GM23338 (cell line): Measurements from ENCODE around the gene PGF. TPM values are rescaled to one million over a fixed set of nuclear protein-coding genes. Genes with fewer than 3 reads are reported as not detected.

Experiments used
- ATAC-seq: fragments of 200-7000 bp; cut with Tn5 transposase; 3 replicates; pipeline ENCODE4 v1.9.1; 2020
- DNase-seq: peaks from one replicate; pipeline ENCODE4 v3.0.0-alpha.2; 2015; ENCODE audit warnings: low spot score
- H2AFZ ChIP-seq: fragments of 200-600 bp; sonication (generic); 2 replicates; pipeline ENCODE4 v1.8.0; 2016; ENCODE audit warnings: antibody characterized with exemption, mild to moderate bottlenecking, moderate library complexity
- H3F3A ChIP-seq: fragments of 200-600 bp; sonication (generic); replicated peaks from 2 replicates; pipeline ENCODE4 v1.8.0; 2017; ENCODE audit warnings: antibody characterized with exemption, mixed run types, low read depth
- H3K27ac ChIP-seq: fragments of 200-600 bp; sonication (generic); 2 replicates; pipeline ENCODE4 v1.6.1; 2016; ENCODE audit warnings: low read depth
- H3K27me3 ChIP-seq: fragments of 200-600 bp; sonication (generic); 2 replicates; pipeline ENCODE4 v1.8.0; 2016; ENCODE audit warnings: mild to moderate bottlenecking, mixed run types, moderate library complexity; ENCODE audit not compliant: insufficient read depth
- H3K36me3 ChIP-seq: fragments of 200-600 bp; sonication (generic); 2 replicates; pipeline ENCODE4 v1.8.0; 2016; ENCODE audit warnings: mild to moderate bottlenecking; ENCODE audit not compliant: insufficient read depth
- H3K4me1 ChIP-seq: fragments of 200-600 bp; sonication (generic); 2 replicates; pipeline ENCODE4 v1.8.0; 2016; ENCODE audit warnings: mild to moderate bottlenecking, moderate library complexity; ENCODE audit not compliant: insufficient read depth
- H3K4me2 ChIP-seq: fragments of 200-600 bp; sonication (generic); 2 replicates; pipeline ENCODE4 v1.7.1; 2017; ENCODE audit warnings: mixed run types
- H3K4me3 ChIP-seq: fragments of 200-600 bp; sonication (generic); 2 replicates; pipeline ENCODE4 v1.6.1; 2016; ENCODE audit warnings: mixed run types
- H3K79me2 ChIP-seq: fragments of 200-600 bp; sonication (generic); replicated peaks from 2 replicates; pipeline ENCODE4 v1.8.0; 2017; ENCODE audit warnings: mild to moderate bottlenecking; ENCODE audit not compliant: insufficient read depth
- H3K9me2 ChIP-seq: fragments of 200-600 bp; sonication (generic); 2 replicates; pipeline ENCODE4 v1.8.0; 2017; ENCODE audit not compliant: insufficient read depth
- H4K20me1 ChIP-seq: fragments of 200-600 bp; sonication (generic); replicated peaks from 2 replicates; pipeline ENCODE4 v1.8.0; 2017; ENCODE audit warnings: mild to moderate bottlenecking; ENCODE audit not compliant: insufficient read depth
- H3K27ac Mint-ChIP-seq: 2 replicates; pipeline ENCODE4 v1.8.0; 2020; ENCODE audit warnings: inconsistent platforms, mild to moderate bottlenecking, moderate library complexity, mixed read lengths
- H3K27me3 Mint-ChIP-seq: 3 replicates; pipeline ENCODE4 v1.8.0; 2022; ENCODE audit warnings: low read depth, mild to moderate bottlenecking, moderate library complexity, mixed read lengths, inconsistent platforms; ENCODE audit not compliant: insufficient read depth, poor library complexity
- H3K36me3 Mint-ChIP-seq: 3 replicates; pipeline ENCODE4 v1.8.0; 2021; ENCODE audit warnings: low read depth, mild to moderate bottlenecking, inconsistent platforms, moderate library complexity, mixed read lengths
- H3K4me1 Mint-ChIP-seq: 3 replicates; pipeline ENCODE4 v1.8.0; 2020; ENCODE audit warnings: mild to moderate bottlenecking, inconsistent platforms, mixed read lengths
- H3K4me3 Mint-ChIP-seq: 3 replicates; pipeline ENCODE4 v1.8.0; 2021; ENCODE audit warnings: moderate library complexity, mild to moderate bottlenecking, inconsistent platforms, mixed read lengths
- H3K9me3 Mint-ChIP-seq: 3 replicates; pipeline ENCODE4 v1.8.0; 2020; ENCODE audit warnings: moderate library complexity, mild to moderate bottlenecking, inconsistent platforms, mixed read lengths
- CREB1 ChIP-seq: fragments of 250-450 bp; sonication (Bioruptor Pico); IDR thresholded peaks from 2 replicates; pipeline ENCODE4 v1.5.0; 2020; ENCODE audit warnings: low read depth, mild to moderate bottlenecking, moderate library complexity
- EZH2 ChIP-seq: fragments of 200-600 bp; sonication (generic); IDR thresholded peaks from one replicate; pipeline ENCODE4 v1.8.0; 2017; ENCODE audit warnings: antibody characterized with exemption, mild to moderate bottlenecking, low read depth; ENCODE audit not compliant: unreplicated experiment
- EZH2phosphoT487 ChIP-seq: fragments of 200-600 bp; sonication (generic); IDR thresholded peaks from one replicate; pipeline ENCODE4 v1.8.1; 2018; ENCODE audit warnings: antibody characterized with exemption; ENCODE audit not compliant: unreplicated experiment
- JUNB ChIP-seq: IDR thresholded peaks from one replicate; pipeline ENCODE4 v1.6.1; 2016; ENCODE audit warnings: antibody characterized with exemption; ENCODE audit not compliant: unreplicated experiment
- NANOG ChIP-seq: IDR thresholded peaks from 2 replicates; pipeline ENCODE4 v1.6.1; 2016; ENCODE audit warnings: antibody characterized with exemption, borderline replicate concordance
- POLR2AphosphoS5 ChIP-seq: IDR thresholded peaks from 2 replicates; pipeline ENCODE4 v1.6.1; 2016; ENCODE audit warnings: antibody characterized with exemption, low read depth
- STAT1 ChIP-seq: IDR thresholded peaks from one replicate; pipeline ENCODE4 v1.6.1; 2016; ENCODE audit warnings: antibody characterized with exemption; ENCODE audit not compliant: unreplicated experiment
- ZNF114 ChIP-seq: fragments of 250-450 bp; sonication (Bioruptor Pico); IDR thresholded peaks from 2 replicates; pipeline ENCODE4 v1.5.0; 2020; ENCODE audit warnings: mild to moderate bottlenecking, moderate library complexity
- ZNF331 ChIP-seq: fragments of 250-450 bp; sonication (Bioruptor Pico); IDR thresholded peaks from 2 replicates; pipeline ENCODE4 v1.5.0; 2020; ENCODE audit warnings: low read depth, mild to moderate bottlenecking, moderate library complexity
- polyA plus RNA-seq: library from polyadenylated mRNA; unstranded; fragments of >200 nt; fragmentation: Nextera tagmentation; extraction: Ambion mirVana; gene quantifications from 2 replicates; pipeline ENCODE4 v1.2.1, GENCODE V29; 2016
- total RNA-seq: library from RNA; depleted of rRNA; stranded (reverse); fragments of >200 nt; shearing (Covaris generic); gene quantifications from 2 replicates; pipeline ENCODE4 v1.2.3, GENCODE V29; 2014
- TF ChIP-seq, protein P1 (sequence below), 2 experiments: fragments of 200-600 bp in 1 of 2; sonication (generic) in 1 of 2; conservative IDR thresholded peaks; 2 replicates each; pipeline versions ENCODE4 v1.5.1 to v1.6.1; 2016 to 2017; ENCODE audit warnings: antibody characterized with exemption in 2 of 2, low read depth in 2 of 2, mild to moderate bottlenecking in 2 of 2, moderate library complexity in 1 of 2
- TF ChIP-seq, protein P2 (sequence below): IDR thresholded peaks from 2 replicates; pipeline ENCODE4 v1.6.1; 2016; ENCODE audit warnings: antibody characterized with exemption

PGF gene
- total and polyA plus RNA-seq, 2 experiments from 2014 or later, result 2.9 to 6.3 TPM

DNA sequence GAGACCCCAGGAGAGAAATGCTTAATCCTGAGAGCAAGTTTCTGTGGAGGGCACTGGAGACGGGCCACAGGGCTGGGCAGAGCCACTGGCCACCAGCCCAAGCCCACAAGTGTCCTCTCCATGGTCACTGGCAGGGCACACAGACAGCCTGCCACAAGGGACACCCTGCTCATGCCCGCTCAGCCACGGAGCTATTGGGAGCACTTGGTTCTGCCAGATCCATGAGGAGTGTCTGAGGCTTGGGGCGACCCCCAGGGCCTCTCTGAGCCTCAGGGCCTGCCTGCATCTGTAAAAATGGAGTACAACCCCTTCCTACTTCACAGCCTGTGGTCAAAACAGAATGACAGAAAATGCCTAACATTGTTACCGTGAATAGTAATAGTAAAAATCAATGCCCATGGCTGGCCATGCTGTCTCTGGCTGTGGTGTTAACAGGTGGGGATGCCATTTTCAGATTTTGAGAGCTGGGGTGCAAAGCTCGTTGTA is 3.2 kb downstream of the PGF start (continued):
- TF ChIP-seq, protein P1, sequence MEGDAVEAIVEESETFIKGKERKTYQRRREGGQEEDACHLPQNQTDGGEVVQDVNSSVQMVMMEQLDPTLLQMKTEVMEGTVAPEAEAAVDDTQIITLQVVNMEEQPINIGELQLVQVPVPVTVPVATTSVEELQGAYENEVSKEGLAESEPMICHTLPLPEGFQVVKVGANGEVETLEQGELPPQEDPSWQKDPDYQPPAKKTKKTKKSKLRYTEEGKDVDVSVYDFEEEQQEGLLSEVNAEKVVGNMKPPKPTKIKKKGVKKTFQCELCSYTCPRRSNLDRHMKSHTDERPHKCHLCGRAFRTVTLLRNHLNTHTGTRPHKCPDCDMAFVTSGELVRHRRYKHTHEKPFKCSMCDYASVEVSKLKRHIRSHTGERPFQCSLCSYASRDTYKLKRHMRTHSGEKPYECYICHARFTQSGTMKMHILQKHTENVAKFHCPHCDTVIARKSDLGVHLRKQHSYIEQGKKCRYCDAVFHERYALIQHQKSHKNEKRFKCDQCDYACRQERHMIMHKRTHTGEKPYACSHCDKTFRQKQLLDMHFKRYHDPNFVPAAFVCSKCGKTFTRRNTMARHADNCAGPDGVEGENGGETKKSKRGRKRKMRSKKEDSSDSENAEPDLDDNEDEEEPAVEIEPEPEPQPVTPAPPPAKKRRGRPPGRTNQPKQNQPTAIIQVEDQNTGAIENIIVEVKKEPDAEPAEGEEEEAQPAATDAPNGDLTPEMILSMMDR (conservative IDR thresholded peaks at IDR 0.05; ENCODE audit: low read depth in 2 of 2), result no peak
- no peak for TF ChIP-seq STAT1
- TF ChIP-seq POLR2AphosphoS5, result no peak
- TF ChIP-seq, protein P2, sequence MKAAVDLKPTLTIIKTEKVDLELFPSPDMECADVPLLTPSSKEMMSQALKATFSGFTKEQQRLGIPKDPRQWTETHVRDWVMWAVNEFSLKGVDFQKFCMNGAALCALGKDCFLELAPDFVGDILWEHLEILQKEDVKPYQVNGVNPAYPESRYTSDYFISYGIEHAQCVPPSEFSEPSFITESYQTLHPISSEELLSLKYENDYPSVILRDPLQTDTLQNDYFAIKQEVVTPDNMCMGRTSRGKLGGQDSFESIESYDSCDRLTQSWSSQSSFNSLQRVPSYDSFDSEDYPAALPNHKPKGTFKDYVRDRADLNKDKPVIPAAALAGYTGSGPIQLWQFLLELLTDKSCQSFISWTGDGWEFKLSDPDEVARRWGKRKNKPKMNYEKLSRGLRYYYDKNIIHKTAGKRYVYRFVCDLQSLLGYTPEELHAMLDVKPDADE, result no peak
- TF ChIP-seq JUNB, result no peak

DNA sequence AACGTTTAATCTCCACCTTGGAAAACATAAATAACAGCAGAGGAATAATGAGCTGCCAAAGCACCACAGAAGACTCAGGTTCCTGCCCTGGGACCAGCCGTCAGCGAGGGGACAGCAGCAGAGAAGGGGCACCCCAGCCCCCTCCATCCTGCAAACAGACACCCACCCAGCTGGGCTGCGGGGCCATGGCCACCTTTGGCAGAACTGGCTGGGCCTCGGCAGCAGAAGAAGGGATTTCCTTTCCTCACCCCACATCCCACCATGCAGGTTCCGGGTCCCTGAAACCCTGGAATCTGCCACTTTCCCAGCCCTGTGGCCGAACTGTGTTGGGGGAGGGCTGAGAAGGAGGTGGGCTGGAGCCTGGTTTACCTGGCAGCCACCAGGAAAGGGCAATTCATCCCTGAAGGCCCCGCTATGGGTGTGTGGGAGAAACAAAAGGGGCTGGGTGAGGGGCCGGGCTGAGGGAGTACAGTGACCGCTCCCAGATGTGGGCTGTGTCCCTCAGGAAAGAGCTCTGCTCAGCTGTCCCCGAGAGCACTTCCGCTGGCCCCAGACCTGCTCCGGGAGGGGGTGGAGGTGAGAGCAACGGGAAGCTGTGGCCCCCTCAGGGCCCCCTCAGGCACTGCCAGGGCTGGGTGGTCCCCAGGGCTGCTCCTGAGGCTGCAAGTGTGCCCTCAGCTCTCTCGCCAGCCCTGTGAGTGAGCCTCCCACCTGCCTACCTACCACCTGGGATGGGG is 3.8 kb downstream of the PGF start:
- Histone ChIP-seq H3K4me2 (no peak overlapping the region), H2AFZ (no peak overlapping the region), H3K4me3 (no peak overlapping the region), H3F3A (no peaks in the 10 kb centered on the region; the same call in 1 of the 2 replicates), H3K9me2 (no peaks in the 10 kb centered on the region), H3K4me1 (peaks cover 8% of the 10 kb centered on the region), H3K27me3 (peaks cover 12% of the 10 kb centered on the region; the same call in 1 of the 2 replicates), H4K20me1 (no peaks in the 10 kb centered on the region), H3K36me3 (no peaks in the 10 kb centered on the region), H3K79me2 (no peaks in the 10 kb centered on the region), H3K27ac (no peak overlapping the region)
- Mint-ChIP-seq H3K27me3 (peaks cover 17% of the 10 kb centered on the region), H3K4me3 (no peak overlapping the region), H3K27ac (no peak overlapping the region), H3K4me1 (peaks cover 12% of the 10 kb centered on the region; the same call in 2 of the 3 replicates), H3K9me3 (no peaks in the 10 kb centered on the region; the same call in 2 of the 3 replicates), H3K36me3 (no peaks in the 10 kb centered on the region; the same call in 2 of the 3 replicates)
- ATAC-seq, result no peak
- no peak for DNase-seq
- TF ChIP-seq JUNB (no peak), ZNF331 (CRISPR knock-in tag) (no peak), ZNF114 (CRISPR knock-in tag) (no peak), STAT1 (no peak), NANOG (no peak), EZH2phosphoT487 (no peak), CREB1 (no peak), EZH2 (no peak)
- TF ChIP-seq, protein P2, result no peak
- TF ChIP-seq, protein P1 (conservative IDR thresholded peaks at IDR 0.05; ENCODE audit: low read depth in 2 of 2), result no peak
